Activated naive CD8-positive, alpha-beta T cell treated with anti-CD3 and anti-CD28 coated beads for 36 hours (primary cell): ENCODE data around the gene C6orf62. TPM values are rescaled to one million over a fixed set of nuclear protein-coding genes. Genes with fewer than 3 reads are reported as not detected.
"Not testable (repeated sequence)": the region's sequence is repeated elsewhere in the genome, so short reads cannot be mapped to it uniquely, and the experiment has no call there.

Source experiments
- DNase-seq: peaks from one replicate; pipeline ENCODE4 v3.0.0; 2021
- H3K27ac Mint-ChIP-seq: one replicate; pipeline ENCODE4 v1.8.0; 2022; ENCODE audit warnings: mild to moderate bottlenecking, moderate library complexity, mixed read lengths
- H3K27me3 Mint-ChIP-seq: one replicate; pipeline ENCODE4 v1.8.0; 2022; ENCODE audit warnings: mild to moderate bottlenecking, mixed read lengths
- H3K36me3 Mint-ChIP-seq: one replicate; pipeline ENCODE4 v1.8.0; 2021; ENCODE audit warnings: mild to moderate bottlenecking, mixed read lengths
- H3K4me1 Mint-ChIP-seq: one replicate; pipeline ENCODE4 v1.8.0; 2021; ENCODE audit warnings: mixed read lengths
- H3K4me3 Mint-ChIP-seq: one replicate; pipeline ENCODE4 v1.8.0; 2022; ENCODE audit warnings: mild to moderate bottlenecking, moderate library complexity, mixed read lengths
- H3K9me3 Mint-ChIP-seq: one replicate; pipeline ENCODE4 v1.8.0; 2022; ENCODE audit warnings: mixed read lengths
- total RNA-seq, 2 experiments: library from RNA; stranded (reverse); gene quantifications; one replicate each; pipeline ENCODE4 v1.2.3, GENCODE V29; 2021

C6orf62 gene
- total RNA-seq, 2 experiments from 2014 or later, result 110 to 111 TPM

- not testable (repeated sequence) for H3K27ac Mint-ChIP-seq, DNase-seq, H3K27me3 Mint-ChIP-seq, H3K4me3 Mint-ChIP-seq
- H3K36me3 Mint-ChIP-seq, result peaks cover 53% of the 10 kb centered on the region
- H3K9me3 Mint-ChIP-seq, result peaks cover 27% of the 10 kb centered on the region
- H3K4me1 Mint-ChIP-seq, result peaks cover 20% of the 10 kb centered on the region
Observed at GRCh38 chr6:24670492-24670891, 48.5 kb downstream of the C6orf62 start.

DNA sequence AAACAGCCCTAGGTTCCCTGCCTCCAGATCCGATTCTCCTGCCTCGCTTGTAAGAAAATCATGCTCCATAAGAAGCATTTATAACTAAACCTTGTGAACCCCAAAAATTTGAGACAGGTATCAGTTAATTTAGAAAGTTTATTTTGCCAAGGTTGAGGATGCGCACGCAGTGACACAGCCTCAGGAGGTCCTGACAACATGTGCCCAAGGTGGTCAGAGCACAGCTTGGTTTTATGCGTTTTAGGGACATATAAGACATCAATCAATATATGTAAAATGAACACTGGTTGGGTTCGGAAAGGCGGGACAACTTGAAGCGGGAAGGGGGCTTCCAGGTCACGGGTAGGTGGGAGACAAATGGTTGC, 50.0 kb downstream of the C6orf62 start:
- Mint-ChIP-seq H3K4me1 (peaks cover 32% of the 10 kb centered on the region), H3K4me3 (peak overlapping the region; percentile 7), H3K27me3 (no peaks in the 10 kb centered on the region), H3K36me3 (peaks cover 44% of the 10 kb centered on the region), H3K9me3 (peaks cover 23% of the 10 kb centered on the region), H3K27ac (no peak overlapping the region)
- no peak for DNase-seq

DNA sequence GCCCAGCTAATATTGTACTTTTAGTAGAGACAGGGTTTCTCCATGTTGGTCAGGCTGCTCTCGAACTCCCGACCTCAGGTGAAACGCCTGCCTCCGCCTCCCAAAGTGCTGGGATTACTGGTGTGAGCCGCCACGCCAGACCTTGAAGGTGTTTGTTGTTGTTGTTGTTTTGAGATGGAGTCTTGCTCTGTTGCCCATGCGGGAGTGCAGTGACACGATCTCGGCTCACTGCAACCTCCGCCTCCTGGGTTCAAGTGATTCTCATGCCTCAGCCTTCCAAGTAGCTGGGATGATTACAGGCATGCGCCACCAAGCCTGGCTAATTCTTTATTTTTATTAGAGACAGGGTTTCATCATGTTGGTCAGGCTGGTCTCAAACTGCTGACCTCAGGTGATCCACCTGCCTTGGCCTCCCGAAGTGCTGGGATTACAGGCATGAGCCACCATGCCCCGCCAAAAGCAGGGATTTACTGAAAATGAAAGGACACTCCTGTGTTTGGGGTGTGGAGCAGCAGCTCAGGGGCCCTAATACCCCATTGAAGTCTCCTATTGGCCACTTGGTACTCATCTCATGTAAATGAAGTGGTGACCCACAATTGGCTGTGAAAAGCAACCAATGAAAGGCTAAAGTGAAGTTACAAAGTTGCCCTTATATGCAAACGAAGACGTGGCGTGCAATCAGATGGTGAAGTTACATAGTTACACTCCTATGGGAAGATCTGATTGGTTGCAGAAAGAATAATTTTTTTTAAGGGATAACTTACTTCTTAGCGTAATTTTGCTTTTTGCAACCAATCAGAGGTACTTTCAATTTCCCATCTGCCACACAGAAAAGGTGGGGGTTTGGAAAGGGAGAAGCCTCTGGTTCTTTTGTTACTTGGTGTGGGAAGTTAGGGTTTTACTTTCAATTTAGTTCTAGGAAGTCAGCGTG, 50.6 kb downstream of the C6orf62 start:
- Mint-ChIP-seq H3K4me3 (peak overlapping the region; percentile 94), H3K36me3 (peaks cover 44% of the 10 kb centered on the region), H3K9me3 (peaks cover 21% of the 10 kb centered on the region), H3K4me1 (peaks cover 34% of the 10 kb centered on the region)
- H3K27me3 Mint-ChIP-seq, H3K27ac Mint-ChIP-seq, DNase-seq: not testable (repeated sequence)

DNA sequence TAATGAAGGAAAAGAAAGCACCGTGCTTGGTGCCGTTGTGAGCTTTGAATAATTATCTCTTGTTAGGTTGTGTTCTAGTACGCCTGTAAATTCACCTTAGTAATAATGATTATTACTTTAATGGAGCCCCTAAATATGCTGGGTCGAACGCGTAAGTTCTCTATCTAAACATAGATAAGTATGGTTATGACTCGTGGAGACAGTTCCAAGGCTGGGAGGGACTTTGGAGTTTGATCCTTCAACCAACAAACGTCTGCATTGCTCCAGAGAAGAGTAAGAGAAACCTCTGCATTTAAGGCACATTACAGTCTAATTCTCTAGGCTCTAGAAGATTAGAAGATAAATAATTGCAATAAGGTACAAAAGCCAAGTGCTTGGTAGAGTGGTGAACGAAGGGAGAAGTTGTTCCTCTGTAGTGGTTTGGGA, 51.6 kb downstream of the C6orf62 start:
- Mint-ChIP-seq H3K9me3 (peaks cover 17% of the 10 kb centered on the region), H3K4me1 (peaks cover 38% of the 10 kb centered on the region), H3K4me3 (peak overlapping the region; percentile 94), H3K36me3 (peaks cover 46% of the 10 kb centered on the region), H3K27ac (peak overlapping the region; percentile 99), H3K27me3 (no peaks in the 10 kb centered on the region)
- no peak for DNase-seq

- Mint-ChIP-seq H3K36me3 (peaks cover 49% of the 10 kb centered on the region), H3K27ac (peak within 1 kb of the TSS; percentile 99), H3K4me1 (peaks cover 38% of the 10 kb centered on the region), H3K9me3 (peaks cover 17% of the 10 kb centered on the region), H3K27me3 (no peaks in the 10 kb centered on the region), H3K4me3 (peak within 1 kb of the TSS; percentile 94)
- DNase-seq, result peak; percentile 97
Observed at GRCh38 chr6:24666641-24667377, 52.1 kb downstream of the C6orf62 start, which contains the start of the genes ACOT13 and TDP2. Gene ACOT13, plus strand, starts transcription at chr6:24667077. Its CDS starts 187 bp downstream, at chr6:24667264. Gene TDP2, minus strand, starts transcription at chr6:24666899. Its CDS starts 37 bp downstream, at chr6:24666862.

- H3K9me3 Mint-ChIP-seq, result peaks cover 17% of the 10 kb centered on the region
- peak overlapping the region; percentile 94 for H3K4me3 Mint-ChIP-seq
- H3K27me3 Mint-ChIP-seq, result no peaks in the 10 kb centered on the region
- peak overlapping the region; percentile 99 for H3K27ac Mint-ChIP-seq
- peaks cover 38% of the 10 kb centered on the region for H3K4me1 Mint-ChIP-seq
- DNase-seq, result peak; percentile 49
- peaks cover 52% of the 10 kb centered on the region for H3K36me3 Mint-ChIP-seq
Observed at GRCh38 chr6:24666097-24666640, 52.8 kb downstream of the C6orf62 start.

- no peak for DNase-seq
- H3K4me3 Mint-ChIP-seq, result peak overlapping the region; percentile 94
- H3K9me3 Mint-ChIP-seq, result peaks cover 5% of the 10 kb centered on the region
- H3K4me1 Mint-ChIP-seq, result peaks cover 43% of the 10 kb centered on the region
- peaks cover 39% of the 10 kb centered on the region for H3K36me3 Mint-ChIP-seq
- no peaks in the 10 kb centered on the region for H3K27me3 Mint-ChIP-seq
- no peak overlapping the region for H3K27ac Mint-ChIP-seq
Observed at GRCh38 chr6:24664046-24664987, 54.6 kb downstream of the C6orf62 start.

- H3K9me3 Mint-ChIP-seq, result no peaks in the 10 kb centered on the region
- no peaks in the 10 kb centered on the region for H3K27me3 Mint-ChIP-seq
- peaks cover 35% of the 10 kb centered on the region for H3K36me3 Mint-ChIP-seq
- no peak overlapping the region for H3K27ac Mint-ChIP-seq
- DNase-seq, result no peak
- H3K4me3 Mint-ChIP-seq, result no peak overlapping the region
- H3K4me1 Mint-ChIP-seq, result peaks cover 35% of the 10 kb centered on the region
Observed at GRCh38 chr6:24663189-24663588, 55.8 kb downstream of the C6orf62 start.

DNA sequence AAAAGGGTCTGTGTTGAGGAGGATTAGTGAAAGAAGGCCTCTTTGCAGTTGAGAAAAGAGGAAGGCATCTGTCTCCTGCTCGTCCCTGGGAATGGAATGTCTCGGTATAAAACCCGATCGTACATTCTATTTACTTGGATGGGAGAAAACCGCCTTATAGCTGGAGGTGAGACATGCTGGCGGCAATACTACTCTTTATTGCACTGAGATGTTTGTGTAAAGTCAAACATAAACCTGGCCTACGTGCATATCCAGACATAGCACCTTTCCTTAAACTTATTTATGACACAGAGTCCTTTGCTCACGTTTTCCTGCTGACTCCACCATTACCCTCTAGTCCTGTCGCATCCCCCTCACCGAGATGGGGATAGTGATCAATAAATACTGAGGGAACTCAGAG, 56.7 kb downstream of the C6orf62 start:
- Mint-ChIP-seq H3K9me3 (no peaks in the 10 kb centered on the region), H3K4me1 (peaks cover 30% of the 10 kb centered on the region), H3K4me3 (no peak overlapping the region), H3K36me3 (peaks cover 36% of the 10 kb centered on the region), H3K27me3 (no peaks in the 10 kb centered on the region), H3K27ac (no peak overlapping the region)
- no peak for DNase-seq

DNA sequence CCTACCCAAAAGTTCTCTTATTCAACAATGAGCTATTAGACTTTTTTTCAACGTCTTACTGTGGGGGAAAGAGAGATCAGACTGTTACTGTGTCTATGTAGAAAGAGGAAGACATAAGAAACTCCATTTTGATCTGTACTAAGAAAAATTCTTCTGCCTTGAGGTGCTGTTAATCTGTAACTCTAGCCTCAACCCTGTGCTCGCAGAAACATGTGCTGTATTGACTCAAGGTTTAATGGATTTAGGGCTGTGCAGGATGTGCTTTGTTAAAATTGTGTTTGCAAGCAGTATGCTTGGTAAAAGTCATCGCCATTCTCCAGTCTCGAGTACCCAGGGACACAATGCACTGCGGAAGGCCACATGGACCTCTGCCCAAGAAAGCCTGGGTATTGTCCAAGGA, 57.2 kb downstream of the C6orf62 start:
- not testable (repeated sequence) for H3K27me3 Mint-ChIP-seq, H3K4me3 Mint-ChIP-seq, DNase-seq, H3K27ac Mint-ChIP-seq, H3K9me3 Mint-ChIP-seq
- H3K4me1 Mint-ChIP-seq, result peaks cover 29% of the 10 kb centered on the region
- peaks cover 33% of the 10 kb centered on the region for H3K36me3 Mint-ChIP-seq

DNA sequence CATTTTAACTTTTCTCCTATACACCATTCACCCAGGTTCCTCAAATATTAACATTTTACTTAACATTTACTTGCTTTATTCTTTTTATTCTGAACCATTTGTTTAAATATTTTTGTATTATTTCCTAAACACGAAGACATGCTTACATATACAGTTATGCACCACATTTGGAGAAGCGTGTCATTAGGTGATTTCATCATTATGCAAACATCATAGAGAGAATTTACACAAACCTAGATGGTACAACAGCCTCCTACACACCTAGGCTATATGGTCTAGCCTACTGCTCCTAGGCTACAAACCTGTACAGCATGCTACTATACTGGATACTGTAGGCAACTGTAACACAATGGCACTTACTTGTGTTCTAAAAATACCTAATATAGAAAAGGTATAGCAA, 58.8 kb downstream of the C6orf62 start:
- Mint-ChIP-seq H3K4me3 (no peak overlapping the region), H3K9me3 (no peaks in the 10 kb centered on the region), H3K36me3 (peaks cover 38% of the 10 kb centered on the region), H3K27me3 (no peaks in the 10 kb centered on the region), H3K4me1 (peaks cover 31% of the 10 kb centered on the region), H3K27ac (no peak overlapping the region)
- no peak for DNase-seq

- Mint-ChIP-seq H3K27ac (no peak overlapping the region), H3K9me3 (no peaks in the 10 kb centered on the region), H3K4me1 (peaks cover 25% of the 10 kb centered on the region), H3K4me3 (no peak overlapping the region), H3K27me3 (no peaks in the 10 kb centered on the region), H3K36me3 (peaks cover 35% of the 10 kb centered on the region)
- DNase-seq, result no peak
Observed at GRCh38 chr6:24659561-24659960, 59.4 kb downstream of the C6orf62 start.

GRCh38 chr6:24658573-24659560, 60.1 kb downstream of the C6orf62 start:
- DNase-seq, result no peak
- no peaks in the 10 kb centered on the region for H3K9me3 Mint-ChIP-seq
- H3K27me3 Mint-ChIP-seq, result no peaks in the 10 kb centered on the region
- H3K4me3 Mint-ChIP-seq, result no peak overlapping the region
- peaks cover 23% of the 10 kb centered on the region for H3K4me1 Mint-ChIP-seq
- no peak overlapping the region for H3K27ac Mint-ChIP-seq
- peaks cover 34% of the 10 kb centered on the region for H3K36me3 Mint-ChIP-seq
